BE2C (cell line): Measurements from ENCODE around the gene KLRC4.
"Not testable (repeated sequence)": the region's sequence is repeated elsewhere in the genome, so short reads cannot be mapped to it uniquely, and the experiment has no call there.

Experiments used
- DNase-seq: peaks from one replicate; pipeline ENCODE4 v3.0.0-alpha.2; 2020
- H3K27me3 ChIP-seq: fragments of 250-450 bp; sonication (Bioruptor Pico); 2 replicates; pipeline ENCODE4 v1.5.1; 2020; ENCODE audit warnings: mild to moderate bottlenecking
- H3K36me3 ChIP-seq: fragments of 250-450 bp; sonication (Bioruptor Pico); 2 replicates; pipeline ENCODE4 v1.5.1; 2020; ENCODE audit warnings: mild to moderate bottlenecking
- H3K4me1 ChIP-seq: fragments of 250-450 bp; sonication (Bioruptor Pico); 2 replicates; pipeline ENCODE4 v1.5.1; 2020
- H3K4me3 ChIP-seq: 2 replicates; pipeline ENCODE4 v1.5.1; 2011; ENCODE audit warnings: low read depth, low read length
- H3K9me3 ChIP-seq: fragments of 250-450 bp; sonication (Bioruptor Pico); 2 replicates; pipeline ENCODE4 v1.5.1; 2020
- TF ChIP-seq, protein P1 (sequence below): IDR thresholded peaks from 2 replicates; pipeline ENCODE4 v1.5.1; 2012; ENCODE audit warnings: mild to moderate bottlenecking, low read depth, low read length

Gene KLRC4

DNA sequence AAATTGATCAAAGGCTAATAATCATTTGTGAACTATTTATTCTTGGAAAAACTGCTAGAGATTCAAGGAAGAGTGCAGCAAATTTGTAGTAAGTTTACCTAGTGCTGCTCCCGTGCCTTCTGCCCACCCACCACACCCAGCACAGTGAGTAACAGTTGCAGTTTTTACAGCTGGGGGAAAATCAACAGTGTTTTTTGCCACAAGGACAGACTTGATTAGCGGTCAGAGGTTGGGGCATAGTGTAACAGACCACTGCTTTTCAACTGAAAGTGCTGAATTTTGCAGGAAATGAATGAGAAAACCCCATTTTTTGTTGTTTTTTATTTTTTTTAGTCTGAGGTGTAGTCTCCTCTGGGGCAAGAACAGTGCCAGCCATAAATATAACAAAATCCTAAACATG lies 12.3 kb downstream of the KLRC4 start:
- no peak overlapping the region for H3K4me3 ChIP-seq

DNA sequence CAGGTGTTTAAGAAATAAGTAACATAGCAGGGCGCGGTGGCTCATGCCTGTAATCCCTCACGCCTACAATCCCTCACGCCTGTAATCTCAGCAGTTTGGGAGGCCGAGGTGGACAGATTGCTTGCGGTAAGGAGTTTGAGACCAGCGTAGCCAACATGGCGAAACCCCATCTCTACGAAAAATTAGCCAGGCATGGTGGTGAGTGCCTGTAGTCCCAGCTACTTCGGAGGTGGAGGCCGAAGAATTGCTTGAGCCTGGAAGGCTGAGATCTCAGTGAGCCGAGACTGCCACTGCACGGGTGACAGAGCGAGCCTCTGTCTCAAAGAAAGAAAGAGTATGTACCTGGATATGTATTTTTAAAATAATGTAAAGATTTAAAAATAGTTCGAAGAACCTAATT lies 13.4 kb downstream of the KLRC4 start:
- DNase-seq, H3K9me3 ChIP-seq, H3K36me3 ChIP-seq, H3K4me3 ChIP-seq, H3K4me1 ChIP-seq, H3K27me3 ChIP-seq: not testable (repeated sequence)

More for the DNA sequence above, 12.3 kb downstream of the KLRC4 start:
- TF ChIP-seq, protein P1, sequence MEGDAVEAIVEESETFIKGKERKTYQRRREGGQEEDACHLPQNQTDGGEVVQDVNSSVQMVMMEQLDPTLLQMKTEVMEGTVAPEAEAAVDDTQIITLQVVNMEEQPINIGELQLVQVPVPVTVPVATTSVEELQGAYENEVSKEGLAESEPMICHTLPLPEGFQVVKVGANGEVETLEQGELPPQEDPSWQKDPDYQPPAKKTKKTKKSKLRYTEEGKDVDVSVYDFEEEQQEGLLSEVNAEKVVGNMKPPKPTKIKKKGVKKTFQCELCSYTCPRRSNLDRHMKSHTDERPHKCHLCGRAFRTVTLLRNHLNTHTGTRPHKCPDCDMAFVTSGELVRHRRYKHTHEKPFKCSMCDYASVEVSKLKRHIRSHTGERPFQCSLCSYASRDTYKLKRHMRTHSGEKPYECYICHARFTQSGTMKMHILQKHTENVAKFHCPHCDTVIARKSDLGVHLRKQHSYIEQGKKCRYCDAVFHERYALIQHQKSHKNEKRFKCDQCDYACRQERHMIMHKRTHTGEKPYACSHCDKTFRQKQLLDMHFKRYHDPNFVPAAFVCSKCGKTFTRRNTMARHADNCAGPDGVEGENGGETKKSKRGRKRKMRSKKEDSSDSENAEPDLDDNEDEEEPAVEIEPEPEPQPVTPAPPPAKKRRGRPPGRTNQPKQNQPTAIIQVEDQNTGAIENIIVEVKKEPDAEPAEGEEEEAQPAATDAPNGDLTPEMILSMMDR: no peak
- Histone ChIP-seq H3K27me3 (peaks cover 7% of the 10 kb centered on the region; the same call in 1 of the 2 replicates), H3K36me3 (no peaks in the 10 kb centered on the region), H3K9me3 (no peaks in the 10 kb centered on the region), H3K4me1 (no peaks in the 10 kb centered on the region)
- no peak for DNase-seq

DNA sequence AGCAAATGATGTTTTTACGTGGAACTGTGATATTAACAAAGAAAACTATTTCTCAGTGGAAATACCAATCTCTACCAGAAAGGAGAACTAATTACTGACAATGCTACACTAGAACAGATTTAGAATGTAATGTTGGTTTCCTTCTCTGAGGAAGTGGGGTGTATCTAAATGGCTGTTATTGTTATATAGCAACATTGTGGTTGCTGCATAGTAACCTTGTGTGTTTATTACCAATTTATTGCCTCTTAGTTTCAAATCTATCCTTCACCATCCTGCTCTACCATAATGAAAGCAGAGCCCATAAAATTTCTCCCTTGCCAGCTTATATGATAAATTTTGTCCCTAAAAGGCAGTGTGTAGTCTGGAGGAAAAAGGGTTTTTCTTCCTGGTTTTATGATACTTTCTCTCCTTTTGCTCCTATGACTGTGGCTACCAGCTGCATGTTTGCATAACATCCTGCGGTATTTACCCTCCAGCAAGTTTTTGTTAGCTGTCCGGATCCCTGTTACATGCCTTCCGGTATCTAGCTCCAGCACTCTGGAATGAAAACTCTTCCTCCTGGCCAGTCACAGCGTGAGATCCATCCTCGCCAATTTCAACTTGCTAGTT lies 14.1 kb downstream of the KLRC4 start:
- Histone ChIP-seq H3K4me3 (no peak overlapping the region), H3K4me1 (no peaks in the 10 kb centered on the region), H3K9me3 (no peaks in the 10 kb centered on the region), H3K36me3 (no peaks in the 10 kb centered on the region), H3K27me3 (peaks cover 7% of the 10 kb centered on the region; the same call in 1 of the 2 replicates)
- TF ChIP-seq, protein P1: no peak
- no peak for DNase-seq

DNA sequence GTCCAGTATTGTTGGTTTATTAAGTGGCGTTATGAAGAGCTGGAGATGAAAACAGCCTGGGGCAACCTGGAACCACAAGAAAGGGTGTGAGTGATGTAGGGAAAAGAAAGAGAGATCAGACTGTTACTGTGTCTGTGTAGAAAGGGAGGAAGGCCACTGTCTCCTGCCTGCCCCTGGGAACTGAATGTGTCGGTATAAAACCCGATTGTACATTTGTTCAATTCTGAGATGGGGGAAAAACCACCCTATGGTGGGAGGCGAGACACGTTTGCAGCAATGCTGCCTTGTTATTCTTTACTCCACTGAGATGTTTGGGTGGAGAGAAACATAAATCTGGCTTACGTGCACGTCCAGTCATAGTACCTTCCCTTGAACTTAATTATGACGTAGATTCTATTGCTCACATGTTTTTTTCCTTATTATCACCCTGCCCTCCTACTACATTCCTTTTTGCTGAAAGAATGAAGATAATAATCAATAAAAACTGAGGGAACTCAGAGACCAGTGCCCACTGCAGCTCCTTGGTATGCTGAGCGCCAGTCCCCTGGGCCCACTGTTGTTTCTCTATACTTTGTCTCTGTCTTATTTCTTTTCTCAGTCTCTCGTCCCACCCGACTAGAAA lies 14.9 kb downstream of the KLRC4 start:
- H3K4me3 ChIP-seq, DNase-seq, H3K9me3 ChIP-seq, H3K27me3 ChIP-seq, H3K4me1 ChIP-seq, H3K36me3 ChIP-seq: not testable (repeated sequence)

DNA sequence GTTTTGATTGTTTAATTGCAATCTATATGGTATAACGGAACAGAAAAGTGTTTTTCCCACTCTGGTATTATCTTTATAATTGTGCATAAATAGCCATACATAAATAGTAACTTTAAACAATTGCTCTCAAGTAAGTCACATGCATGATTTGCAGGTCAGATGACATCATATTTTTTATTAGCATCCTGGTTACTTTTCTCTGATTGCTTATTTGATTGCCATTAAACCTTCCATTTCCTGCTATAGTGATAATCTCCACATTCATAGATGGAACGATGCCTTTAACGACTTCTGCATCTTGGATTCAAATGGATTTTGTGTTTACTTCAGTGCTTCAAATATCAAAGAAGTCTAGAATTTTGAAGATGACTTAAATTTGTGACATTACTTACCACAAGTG lies 16.3 kb downstream of the KLRC4 start:
- no peaks in the 10 kb centered on the region for H3K4me1 ChIP-seq

DNA sequence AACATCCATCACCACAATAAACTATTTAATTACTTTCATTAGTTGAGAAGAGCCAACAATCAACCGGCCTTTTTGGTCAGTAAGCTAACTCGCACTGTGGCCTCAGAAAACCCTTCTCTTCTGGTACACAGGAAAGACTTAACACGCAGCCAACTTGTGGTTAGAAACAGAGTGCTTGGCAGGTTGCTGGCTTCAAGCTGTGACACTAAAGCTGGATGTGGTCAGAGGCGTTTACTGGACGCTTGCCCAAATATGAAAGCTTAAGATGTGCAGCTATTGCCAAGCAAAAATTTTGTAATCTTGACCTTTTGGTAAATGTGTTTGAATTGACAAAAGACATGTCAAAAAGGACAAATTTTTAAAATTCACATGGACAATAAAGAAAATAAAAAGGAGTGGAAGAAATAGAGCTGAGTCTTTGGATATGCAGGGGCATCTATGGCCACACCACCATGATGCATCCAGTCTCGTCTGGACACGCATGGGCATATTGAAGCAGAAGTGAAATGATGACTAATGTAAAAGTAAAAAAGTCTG lies 17.1 kb downstream of the KLRC4 start:
- Histone ChIP-seq H3K27me3 (peaks cover 7% of the 10 kb centered on the region; the same call in 1 of the 2 replicates), H3K4me1 (no peaks in the 10 kb centered on the region), H3K9me3 (no peaks in the 10 kb centered on the region), H3K4me3 (no peak overlapping the region), H3K36me3 (no peaks in the 10 kb centered on the region)
- TF ChIP-seq, protein P1: no peak
- DNase-seq: no peak

More for the DNA sequence above, 16.3 kb downstream of the KLRC4 start:
- Histone ChIP-seq H3K36me3 (no peaks in the 10 kb centered on the region), H3K27me3 (peaks cover 7% of the 10 kb centered on the region), H3K4me3 (no peak overlapping the region), H3K9me3 (no peaks in the 10 kb centered on the region)
- TF ChIP-seq, protein P1: no peak
- DNase-seq: no peak

DNA sequence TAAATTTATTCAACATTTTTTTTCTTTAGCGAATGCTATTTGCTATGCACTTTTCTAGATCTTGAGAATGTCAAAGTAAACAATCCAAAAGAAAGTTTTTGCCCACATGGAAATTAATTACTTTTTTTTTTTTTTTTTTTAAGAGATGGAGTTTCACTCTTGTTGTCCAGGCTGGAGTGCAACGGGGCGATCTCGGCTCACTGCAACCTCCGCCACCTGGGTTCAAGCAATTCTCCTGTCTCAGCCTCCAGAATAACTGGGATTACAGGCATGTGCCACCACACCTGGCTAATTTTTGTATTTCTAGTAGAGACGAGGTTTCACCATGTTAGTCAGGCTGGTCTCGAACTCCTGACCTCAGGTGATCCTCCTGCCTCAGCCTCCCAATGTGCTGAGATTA lies 18.6 kb downstream of the KLRC4 start:
- not testable (repeated sequence) for H3K4me3 ChIP-seq, DNase-seq, H3K9me3 ChIP-seq, H3K4me1 ChIP-seq, H3K36me3 ChIP-seq, H3K27me3 ChIP-seq
